HTERT RPE-1 (cell line): ENCODE results near the gene BCAR1.
"Not testable (repeated sequence)": the region's sequence is repeated elsewhere in the genome, so short reads cannot be mapped to it uniquely, and the experiment has no call there.

Experiments used
- in situ Hi-C: fragments of 300-500 bp; cut with MboI; formaldehyde crosslinking; loops from 4 replicates; pipeline ENCODE4 v1.14.3; 2020; ENCODE audit warnings: low sequenced_read_pairs

The BCAR1 gene, protein sequence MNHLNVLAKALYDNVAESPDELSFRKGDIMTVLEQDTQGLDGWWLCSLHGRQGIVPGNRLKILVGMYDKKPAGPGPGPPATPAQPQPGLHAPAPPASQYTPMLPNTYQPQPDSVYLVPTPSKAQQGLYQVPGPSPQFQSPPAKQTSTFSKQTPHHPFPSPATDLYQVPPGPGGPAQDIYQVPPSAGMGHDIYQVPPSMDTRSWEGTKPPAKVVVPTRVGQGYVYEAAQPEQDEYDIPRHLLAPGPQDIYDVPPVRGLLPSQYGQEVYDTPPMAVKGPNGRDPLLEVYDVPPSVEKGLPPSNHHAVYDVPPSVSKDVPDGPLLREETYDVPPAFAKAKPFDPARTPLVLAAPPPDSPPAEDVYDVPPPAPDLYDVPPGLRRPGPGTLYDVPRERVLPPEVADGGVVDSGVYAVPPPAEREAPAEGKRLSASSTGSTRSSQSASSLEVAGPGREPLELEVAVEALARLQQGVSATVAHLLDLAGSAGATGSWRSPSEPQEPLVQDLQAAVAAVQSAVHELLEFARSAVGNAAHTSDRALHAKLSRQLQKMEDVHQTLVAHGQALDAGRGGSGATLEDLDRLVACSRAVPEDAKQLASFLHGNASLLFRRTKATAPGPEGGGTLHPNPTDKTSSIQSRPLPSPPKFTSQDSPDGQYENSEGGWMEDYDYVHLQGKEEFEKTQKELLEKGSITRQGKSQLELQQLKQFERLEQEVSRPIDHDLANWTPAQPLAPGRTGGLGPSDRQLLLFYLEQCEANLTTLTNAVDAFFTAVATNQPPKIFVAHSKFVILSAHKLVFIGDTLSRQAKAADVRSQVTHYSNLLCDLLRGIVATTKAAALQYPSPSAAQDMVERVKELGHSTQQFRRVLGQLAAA

DNA sequence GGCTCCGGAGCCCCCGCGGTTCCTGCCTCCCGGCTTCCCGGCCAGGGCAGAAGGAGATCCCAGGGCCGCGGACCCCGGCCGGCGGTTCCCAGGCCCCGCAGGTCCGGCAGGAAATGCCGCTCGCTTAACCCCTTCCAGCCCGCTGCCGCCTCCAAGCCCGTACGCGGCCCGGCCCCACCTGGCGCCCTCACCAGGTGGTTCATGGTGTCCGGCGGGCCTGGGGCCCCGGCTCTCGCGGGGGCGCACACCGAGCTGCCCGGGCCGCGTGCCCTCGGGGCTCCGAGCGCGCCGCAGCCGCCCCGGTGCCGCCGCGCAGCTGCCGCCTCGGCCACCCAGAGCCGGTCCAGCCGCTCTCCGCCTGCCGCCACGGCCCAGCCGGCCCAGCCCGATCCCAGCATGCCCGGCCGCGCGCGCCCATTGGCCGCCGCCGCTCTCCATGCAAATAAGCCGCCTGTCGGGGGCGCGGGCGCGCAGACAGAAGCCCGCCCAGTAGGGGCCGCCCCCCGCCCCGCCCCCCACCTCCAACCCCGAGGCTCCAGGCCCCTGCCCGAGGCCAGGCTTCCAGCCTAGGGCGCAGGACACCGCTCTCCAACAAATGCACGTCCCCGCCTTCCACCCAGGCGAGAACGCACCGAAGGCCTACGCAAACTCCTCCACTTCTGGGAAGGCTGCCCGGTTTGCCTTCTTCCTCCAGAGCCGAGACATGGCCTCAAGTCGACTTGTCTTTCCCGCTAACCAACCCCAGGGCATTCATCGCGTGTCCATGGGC is at the start of gene BCAR1:
Gene BCAR1 (minus strand): TSS at position 345 of the 769 bp plus-strand sequence. CDS start 142 bp downstream, at position 203.
- in situ Hi-C loops: no loop called here

DNA sequence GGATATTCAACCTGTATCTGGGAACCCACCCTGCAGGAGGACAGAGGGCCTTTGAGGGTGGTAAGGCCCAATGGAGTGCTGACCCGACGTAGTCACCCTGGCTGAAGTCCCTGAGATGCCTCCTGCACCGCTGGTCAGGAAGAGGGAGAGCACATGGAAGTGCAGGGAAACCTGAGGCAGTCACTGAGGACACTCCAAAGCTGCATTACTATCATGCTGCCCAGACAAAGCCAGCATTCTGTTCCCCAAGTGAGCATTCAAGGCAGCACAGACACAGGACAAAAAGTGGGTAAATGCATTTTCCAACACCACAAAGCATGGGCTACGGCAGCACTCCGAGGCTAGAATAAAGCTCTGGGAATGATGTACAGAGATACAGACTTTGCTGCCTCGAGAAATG is 46.8 kb upstream of the BCAR1 start:
- in situ Hi-C loops: no loop called here

DNA sequence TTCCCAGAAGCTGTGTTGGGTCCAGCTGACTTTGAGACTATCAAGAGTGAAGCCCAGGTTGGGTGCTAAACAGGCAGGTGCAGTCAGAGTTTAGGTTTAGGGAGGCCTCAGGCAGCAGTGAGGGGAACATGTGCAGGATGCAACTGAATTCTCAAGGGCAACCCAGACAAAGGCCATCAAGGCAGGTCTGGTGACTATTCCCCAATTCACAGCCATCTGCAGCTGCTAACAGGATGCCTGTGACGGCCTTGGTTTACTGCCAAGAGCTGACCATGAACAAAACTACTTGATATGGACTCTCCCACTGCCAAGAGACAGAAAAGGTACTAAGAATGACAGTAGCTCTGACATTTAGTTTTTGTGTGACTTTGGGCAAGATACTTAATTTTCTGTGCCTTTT is 45.2 kb upstream of the BCAR1 start:
- in situ Hi-C loops: no loop called here

DNA sequence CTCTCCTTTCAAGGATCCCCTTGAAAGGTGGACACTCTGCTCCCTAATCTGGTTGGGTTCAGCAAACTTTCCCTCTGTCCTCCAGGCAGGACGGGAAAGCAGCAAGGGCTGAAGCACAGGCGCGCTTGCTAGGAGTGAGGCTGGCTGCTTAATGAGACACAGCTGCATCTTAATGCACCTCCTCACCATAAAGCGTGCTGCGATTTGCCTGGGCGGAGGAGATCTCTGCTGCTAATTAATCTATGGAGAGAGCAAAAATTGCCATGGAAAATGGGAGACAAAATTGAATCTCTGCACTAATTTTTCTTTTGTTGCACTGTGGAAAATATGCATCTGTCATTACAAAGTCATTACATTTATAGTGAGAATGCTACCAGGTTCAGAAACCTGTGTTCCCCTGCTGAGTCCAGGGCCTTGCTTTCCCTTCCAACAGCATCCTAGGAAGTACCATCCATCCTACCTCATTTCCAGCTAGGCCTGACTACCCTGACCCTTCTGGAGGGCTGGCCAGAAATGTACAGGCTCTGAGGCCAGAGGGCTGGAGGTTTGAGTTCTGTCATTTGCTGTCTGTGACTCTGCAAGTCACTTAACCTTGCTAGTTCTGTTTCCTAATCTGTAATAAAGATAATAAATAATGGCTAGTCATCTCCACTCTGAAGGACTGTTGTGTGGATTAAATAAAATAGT is 43.5 kb upstream of the BCAR1 start:
- in situ Hi-C loops: no loop called here

DNA sequence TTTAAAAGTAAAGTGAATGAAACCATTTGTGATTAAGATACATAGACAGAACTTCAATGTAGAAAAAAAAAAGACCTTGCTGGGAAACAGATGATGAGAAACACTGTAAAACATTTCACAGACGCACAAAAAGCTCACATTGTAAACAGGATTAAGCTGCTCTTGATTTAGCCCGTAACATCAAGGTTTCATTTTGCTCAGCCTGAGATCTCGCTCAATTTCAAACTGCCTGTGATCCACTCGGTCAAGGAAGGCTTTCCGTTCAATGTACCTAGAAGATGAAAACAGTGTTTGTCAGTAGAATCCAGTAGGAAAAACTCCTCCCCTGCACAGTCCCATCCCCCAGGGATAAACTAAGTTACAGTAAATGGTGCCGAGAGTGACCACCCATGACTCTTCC is 42.3 kb upstream of the BCAR1 start:
- in situ Hi-C loops: no loop called here

DNA sequence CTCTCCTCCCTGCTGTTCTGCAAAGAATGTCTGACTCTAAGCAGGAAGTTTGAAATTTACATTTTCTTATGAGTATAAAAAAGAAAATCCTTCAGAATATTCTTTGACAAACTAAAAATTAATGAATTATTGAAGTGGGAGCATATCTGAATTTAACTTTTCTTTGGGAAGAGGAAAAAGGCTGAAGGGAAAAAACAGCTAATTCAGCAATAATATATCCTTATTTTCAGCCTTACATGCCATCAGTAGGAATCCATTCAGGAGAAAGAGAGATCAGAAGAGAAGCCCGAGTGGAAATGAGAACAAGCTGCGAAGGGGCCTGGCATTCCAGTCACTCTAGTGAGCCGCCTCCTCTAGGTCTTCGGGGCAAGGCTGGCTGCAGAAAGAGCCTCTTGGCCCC is 41.7 kb upstream of the BCAR1 start:
- in situ Hi-C loops: no loop called here

DNA sequence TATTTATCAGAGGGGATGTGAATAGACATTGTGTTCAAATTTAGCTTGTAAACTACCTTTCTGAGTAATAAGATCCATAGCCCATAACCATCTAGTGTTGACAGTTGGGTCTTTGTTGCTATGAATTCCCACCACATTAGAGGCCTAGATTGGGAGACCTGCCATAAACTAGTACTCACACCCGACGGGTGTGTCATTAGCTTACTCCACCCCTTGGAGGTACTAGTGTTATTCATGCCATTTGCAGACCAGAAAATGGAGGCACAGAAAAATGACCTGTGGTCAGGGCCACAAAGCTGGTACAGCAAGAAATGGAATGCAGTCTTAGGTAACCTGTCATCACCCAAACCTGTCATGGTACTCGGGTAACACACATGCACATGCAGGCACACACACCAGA is 41.3 kb upstream of the BCAR1 start:
- in situ Hi-C loops: no loop called here

DNA sequence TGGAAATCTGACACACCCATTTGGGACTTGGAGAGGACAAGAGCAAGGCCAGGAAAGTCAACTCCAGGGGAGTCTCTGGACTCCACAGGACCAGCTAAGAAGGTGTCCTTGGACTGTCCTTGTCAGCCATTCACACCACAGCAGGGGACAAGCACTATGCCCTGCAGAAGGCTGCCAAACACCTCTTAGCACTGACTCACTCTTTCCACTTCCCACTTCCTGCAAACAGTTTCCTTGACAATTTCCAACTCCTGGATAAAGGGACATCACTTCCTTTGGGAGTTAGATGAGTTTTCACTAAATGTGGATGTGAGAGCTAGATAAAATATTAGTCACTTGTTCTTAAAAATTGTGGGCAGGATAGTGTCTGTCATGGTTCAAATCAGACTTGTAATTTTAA is 37.8 kb upstream of the BCAR1 start:
- in situ Hi-C loops: no loop called here

DNA sequence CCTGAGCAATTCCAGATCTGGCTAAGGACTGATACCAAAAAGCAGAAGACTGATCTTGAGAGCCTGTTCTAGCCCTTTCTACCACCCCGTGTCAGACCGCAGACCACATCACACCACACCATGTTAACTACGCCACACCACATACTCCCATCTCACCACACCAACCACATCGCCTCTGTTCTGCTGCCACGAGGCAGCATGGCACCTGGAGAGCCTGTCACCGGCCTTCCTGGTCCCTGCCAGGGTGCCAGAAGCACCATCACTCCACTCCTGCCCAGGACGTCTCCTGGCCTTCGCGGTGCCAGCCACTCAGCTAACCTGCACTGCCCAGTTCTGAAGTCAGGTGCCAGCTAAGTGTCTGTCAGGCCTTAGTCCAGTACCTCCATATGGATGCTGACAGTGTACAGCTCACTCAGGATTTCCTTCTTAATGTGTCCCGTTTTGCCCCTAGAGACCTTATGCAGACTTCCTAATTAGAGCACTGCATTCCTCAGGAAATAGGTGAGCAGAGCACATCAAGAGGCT is 37.2 kb upstream of the BCAR1 start:
- in situ Hi-C loops: no loop called here

DNA sequence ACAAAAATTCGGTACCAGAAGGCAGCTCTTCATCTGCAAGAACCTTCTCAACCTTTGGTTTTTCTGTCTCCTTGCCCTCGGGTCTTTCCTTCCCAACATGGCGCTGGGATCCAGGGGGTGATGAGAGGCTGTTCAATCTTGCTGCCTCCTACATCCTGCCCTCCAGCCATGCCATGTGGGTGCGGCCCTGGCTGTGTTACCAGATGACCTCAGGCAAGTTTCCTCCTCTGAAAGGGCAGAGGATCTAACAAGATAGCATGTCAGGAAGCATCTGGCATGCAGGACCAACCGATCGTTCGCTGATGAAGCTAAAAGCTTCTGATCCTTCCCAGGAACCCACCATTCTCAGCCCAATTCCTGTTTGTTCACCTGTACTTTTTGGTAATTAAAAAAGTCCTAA is 36.8 kb upstream of the BCAR1 start:
- in situ Hi-C loops: no loop called here

DNA sequence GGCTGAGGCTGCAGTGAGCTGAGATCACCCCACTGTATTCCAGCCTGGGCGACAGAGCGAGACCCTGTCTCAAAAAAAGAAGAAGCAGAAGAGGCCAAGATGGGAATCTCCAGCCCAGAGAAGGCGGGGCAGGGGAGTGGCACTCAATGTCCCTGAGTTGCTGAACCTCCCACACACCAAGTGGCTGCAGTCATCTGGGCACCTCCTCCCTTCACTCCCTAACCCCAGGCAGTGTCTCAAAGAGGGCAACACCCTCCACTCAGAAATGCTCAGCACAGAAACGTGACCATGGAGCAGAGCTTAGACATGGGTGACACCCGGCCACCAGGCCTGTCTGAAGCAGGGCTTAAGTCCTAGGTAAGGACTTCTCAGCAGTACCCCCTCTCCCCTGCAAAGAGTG is 36.3 kb upstream of the BCAR1 start:
- in situ Hi-C loops: no loop called here

DNA sequence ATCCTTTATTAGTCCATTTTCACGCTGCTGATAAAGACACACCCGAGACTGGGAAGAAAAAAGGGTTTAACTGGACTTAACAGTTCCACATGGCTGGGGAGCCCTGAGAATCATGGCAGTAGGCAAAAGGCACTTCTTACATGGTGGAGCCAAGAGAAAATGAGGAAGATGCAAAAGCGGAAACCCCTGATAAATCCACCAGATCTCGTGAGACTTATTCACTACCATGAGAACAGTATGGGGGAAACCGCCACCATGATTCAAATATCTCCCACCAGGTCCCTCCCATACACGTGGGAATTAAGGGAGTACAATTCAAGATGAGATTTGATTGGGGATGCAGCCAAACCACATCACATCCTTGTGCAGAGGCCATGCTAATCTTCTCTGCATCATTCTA is 35.0 kb upstream of the BCAR1 start:
- in situ Hi-C loops: no loop called here

DNA sequence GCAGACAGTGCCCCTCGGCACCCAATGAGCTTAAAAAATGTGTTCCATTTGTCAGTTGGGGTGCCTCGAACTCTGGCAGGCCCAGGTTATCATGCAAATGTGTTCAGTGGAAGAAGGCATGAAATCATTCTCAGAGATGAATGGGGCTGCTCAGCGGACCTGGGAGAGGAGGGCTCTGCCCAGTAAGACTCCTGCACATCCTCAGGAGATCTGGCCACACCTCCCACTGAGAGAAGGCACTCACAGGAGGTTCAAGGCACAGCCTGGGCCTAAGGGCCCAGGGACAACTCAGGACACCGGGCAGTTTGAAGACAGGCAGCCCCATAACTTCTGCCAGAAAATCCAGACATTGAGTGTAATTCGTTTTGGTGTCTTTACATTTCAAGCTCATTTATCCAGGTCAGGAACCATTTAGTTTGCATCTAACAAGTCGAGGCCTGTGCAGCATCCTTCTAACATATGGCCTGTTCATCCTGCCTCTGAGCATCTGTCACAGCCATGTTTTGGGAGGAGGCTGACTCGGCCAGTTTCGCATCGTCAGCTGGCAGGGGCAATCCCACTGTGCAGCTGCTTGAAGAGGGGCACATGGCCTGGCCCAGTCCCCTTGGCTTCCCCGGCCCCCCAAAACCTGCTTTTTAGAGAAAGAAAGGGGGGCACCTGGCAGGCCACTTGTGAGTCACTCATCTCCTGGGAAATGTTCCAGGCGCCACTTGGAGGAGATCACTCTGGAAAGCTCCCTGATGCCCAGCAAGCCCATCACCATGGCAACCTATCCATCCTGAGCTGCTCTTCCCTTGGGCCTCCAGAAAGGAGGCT is 31.2 kb upstream of the BCAR1 start:
- in situ Hi-C loops: no loop called here

DNA sequence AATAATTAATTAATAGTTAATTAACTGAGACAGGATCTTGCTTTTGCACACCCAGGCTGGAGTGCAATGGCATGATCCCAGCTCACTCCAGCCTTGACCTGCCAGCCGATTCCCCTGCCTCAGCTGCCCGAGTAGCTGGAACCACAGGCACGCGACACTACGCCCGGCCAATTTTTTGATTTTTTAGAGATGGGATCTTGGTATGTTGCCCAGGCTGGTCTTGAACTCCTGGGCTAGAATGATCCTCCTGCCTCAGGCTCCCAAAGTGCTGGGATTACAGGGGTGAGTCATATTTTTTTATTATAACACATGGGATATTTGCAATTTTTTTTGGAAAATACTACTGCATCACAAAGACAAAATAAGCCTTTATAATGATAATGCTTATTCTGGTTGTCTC is 30.4 kb upstream of the BCAR1 start:
- in situ Hi-C loops: no loop called here

DNA sequence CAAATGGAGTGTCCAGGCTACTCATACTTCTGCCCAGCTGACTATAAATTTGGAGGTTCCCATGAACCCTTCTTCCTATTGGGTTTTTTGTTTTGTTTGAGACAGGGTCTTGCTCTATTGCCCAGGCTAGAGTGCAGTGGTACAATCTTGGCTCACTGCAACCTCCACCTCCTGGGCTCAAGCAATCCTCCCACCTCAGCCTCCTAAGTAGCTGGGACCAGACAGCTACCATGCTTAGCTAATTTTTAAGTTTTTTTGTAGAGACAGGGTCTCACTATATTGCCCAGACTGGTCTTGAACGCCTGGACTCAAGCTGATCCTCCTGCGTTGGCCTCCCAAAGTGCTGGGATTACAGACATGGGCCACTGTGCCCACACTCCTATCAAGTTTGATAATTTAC is 29.6 kb upstream of the BCAR1 start:
- in situ Hi-C loops: not testable (repeated sequence)

DNA sequence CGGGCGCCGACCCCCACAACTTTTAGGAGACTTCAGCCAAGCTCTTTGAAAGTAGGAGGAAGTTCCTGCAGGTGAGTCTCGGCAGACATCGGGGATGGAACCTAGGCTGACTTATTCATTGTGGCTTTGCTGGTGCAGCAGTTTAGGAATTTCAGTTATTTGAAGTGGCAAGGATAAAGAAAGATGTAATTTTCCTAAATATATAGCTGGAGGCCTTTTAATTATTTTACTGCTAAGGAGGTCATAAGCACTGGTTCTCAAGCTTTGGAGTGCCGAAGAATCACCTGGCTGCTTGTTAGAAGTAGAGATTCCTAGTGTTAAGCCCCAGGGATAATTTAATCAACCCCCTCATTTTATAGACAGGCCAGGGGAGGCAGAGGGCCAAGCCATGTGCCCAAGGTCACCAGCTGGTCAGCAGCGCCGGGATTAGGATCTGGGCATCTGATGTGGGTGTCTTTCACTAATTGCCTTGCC is 28.9 kb upstream of the BCAR1 start:
- in situ Hi-C loops: no loop called here

DNA sequence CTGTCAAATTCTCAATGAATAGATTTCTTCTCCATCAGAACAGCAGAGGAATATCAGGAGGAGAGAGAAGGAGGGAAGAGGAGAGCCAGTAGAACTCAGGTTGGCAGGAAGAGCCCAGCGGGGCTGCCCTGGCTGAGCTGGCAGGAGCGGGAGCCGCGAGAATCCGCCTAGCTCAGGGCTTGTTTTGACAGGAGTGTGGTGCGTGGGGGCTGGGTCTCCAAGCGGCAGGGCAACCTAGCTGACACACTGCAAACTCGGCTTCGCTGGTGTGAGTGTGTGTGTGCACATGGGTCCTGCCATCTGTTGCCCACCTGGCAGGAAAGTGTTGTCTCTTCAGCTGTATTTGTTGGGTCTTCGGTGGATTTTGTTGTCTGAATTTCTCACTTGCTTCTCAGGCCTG is 27.9 kb upstream of the BCAR1 start:
- in situ Hi-C loops: no loop called here

DNA sequence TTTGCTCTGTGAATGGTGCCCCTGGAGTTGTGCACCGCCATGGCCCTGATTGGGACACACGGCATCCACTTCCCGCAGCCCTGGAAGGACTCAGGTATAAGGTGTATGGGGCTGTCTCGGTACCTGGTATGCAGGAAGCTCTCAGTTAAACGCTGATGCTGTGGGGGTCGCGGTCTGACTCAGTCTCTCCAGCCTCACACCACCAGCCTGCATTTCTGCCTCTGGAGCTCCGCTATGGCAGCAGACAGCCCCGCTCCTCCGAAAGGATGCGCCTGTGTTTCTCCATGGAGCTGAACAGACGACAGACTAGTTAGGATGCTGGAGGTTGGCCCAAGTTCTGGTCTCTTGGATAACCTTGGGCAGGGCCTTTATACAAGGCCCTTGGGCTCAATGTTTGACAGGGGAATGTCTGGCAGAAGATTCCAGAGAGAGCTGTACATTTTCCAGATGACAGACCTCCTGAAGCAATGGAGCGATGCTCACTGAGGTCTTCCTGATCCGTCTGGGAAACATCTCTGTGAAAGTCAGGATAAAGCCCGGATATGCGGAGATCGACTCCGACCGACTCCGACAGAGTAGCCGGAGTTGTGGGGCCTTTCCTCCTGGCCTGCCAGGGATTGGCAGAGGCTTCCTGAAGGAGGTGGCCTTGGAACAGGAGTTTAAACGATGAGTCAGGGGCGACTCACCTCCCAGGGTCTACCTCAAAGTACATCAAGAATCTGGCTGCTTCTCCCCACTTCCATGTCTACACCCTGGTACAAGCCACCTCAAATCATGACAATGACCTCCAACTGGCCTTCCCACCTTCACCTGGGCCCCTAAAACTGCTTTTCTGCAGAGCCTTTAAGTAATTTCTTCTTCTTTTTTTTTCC is 21.9 kb upstream of the BCAR1 start:
- in situ Hi-C loops: no loop called here

DNA sequence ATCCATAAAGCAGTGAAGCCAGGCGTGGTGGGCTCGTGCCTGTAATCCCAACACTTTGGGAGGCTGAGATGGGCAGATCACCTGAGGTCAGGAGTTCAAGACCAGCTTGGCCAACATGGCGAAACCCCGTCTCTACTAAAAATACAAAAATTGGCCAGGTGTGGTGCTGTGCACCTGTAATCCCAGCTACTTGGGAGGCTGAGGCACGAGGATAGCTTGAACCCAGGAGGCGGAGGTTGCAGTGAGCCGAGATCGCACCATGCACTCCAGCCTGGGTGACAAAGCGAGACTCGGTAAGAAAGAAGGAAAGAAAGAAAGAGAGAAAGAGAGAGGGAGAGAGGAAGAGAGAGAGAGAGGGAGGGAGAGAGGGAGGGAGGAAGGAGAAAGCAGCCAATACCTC is 21.2 kb upstream of the BCAR1 start:
- in situ Hi-C loops: not testable (repeated sequence)
